H1 (cell line): ENCODE data around the gene RAP1A. TPM values are rescaled to one million over a fixed set of nuclear protein-coding genes. Genes with fewer than 3 reads are reported as not detected.

Source experiments
- CTCF ChIA-PET: fragments of 300-600 bp; sonication (Branson Sonifier 250); formaldehyde crosslinking; loops from one replicate; lab custom pipeline; 2021; ENCODE audit not compliant: partially characterized antibody; lab: Charles Lee
- POLR2A ChIA-PET: fragments of 300-600 bp; sonication (Branson Sonifier 250); formaldehyde crosslinking; loops from one replicate; lab custom pipeline; 2021; ENCODE audit warnings: inconsistent platforms; ENCODE audit not compliant: partially characterized antibody; lab: Charles Lee
- DNase-seq, 2 experiments: peaks; one replicate each; pipeline versions ENCODE4 v3.0.0 to v3.0.0-alpha.2; 2010 to 2022; ENCODE audit warnings: low spot score in 2 of 2, low read depth in 1 of 2, mixed read lengths in 1 of 2
- FAIRE-seq: peaks from 2 replicates; lab custom pipeline; 2011; peaks lifted over from hg19 to GRCh38; lab: Jason Lieb, UNC
- H2AFZ ChIP-seq: 2 replicates; pipeline ENCODE4 v1.8.1; 2012; ENCODE audit warnings: low read length, inconsistent platforms
- H2AK5ac ChIP-seq: 2 replicates; pipeline ENCODE4 v1.6.1; 2013; ENCODE audit warnings: low read depth, low read length
- H2BK120ac ChIP-seq: replicated peaks from 2 replicates; pipeline ENCODE3; 2013; ENCODE audit warnings: low read depth, low read length, inconsistent platforms
- H2BK12ac ChIP-seq: 2 replicates; pipeline ENCODE4 v1.6.1; 2013; ENCODE audit warnings: low read depth, low read length
- H2BK15ac ChIP-seq: 2 replicates; pipeline ENCODE4 v1.6.1; 2013; ENCODE audit warnings: low read length
- H2BK20ac ChIP-seq: 2 replicates; pipeline ENCODE4 v1.6.1; 2013; ENCODE audit warnings: low read length
- H2BK5ac ChIP-seq: 2 replicates; pipeline ENCODE4 v1.6.1; 2013; ENCODE audit warnings: low read depth, low read length
- H3K14ac ChIP-seq: 2 replicates; pipeline ENCODE4 v1.6.1; 2013; ENCODE audit warnings: inconsistent platforms; ENCODE audit not compliant: insufficient read length
- H3K18ac ChIP-seq: 2 replicates; pipeline ENCODE4 v1.6.1; 2013; ENCODE audit warnings: low read length; ENCODE audit errors: extremely low read depth
- H3K23ac ChIP-seq: 2 replicates; pipeline ENCODE4 v1.6.1; 2013; ENCODE audit warnings: inconsistent platforms; ENCODE audit not compliant: insufficient read length
- H3K23me2 ChIP-seq: 2 replicates; pipeline ENCODE4 v1.6.1; 2013; ENCODE audit warnings: low read depth, low read length
- H3K27ac ChIP-seq: 2 replicates; pipeline ENCODE4 v1.6.1; 2011; ENCODE audit warnings: low read depth, low read length, inconsistent platforms
- H3K27me3 ChIP-seq, 4 experiments: replicated peaks in 1 of 4; 1 replicate in 1 of 4; 2 replicates in 3 of 4; pipeline versions ENCODE4 v1.6.1 to v1.8.1; 2011 to 2013; ENCODE audit warnings: low read length in 3 of 4, mild to moderate bottlenecking in 3 of 4, inconsistent platforms in 2 of 4, mixed read lengths in 2 of 4, moderate library complexity in 1 of 4; ENCODE audit not compliant: control insufficient read depth in 3 of 4, insufficient read depth in 3 of 4; ENCODE audit errors: extremely low read depth in 1 of 4
- H3K36me3 ChIP-seq, 4 experiments: 2 replicates each; pipeline versions ENCODE4 v1.6.1 to v1.8.1; 2011 to 2013; ENCODE audit warnings: mild to moderate bottlenecking in 4 of 4, low read length in 3 of 4, moderate library complexity in 2 of 4, control low read depth in 1 of 4, inconsistent platforms in 1 of 4; ENCODE audit not compliant: insufficient read depth in 4 of 4, control insufficient read depth in 2 of 4
- H3K4ac ChIP-seq: replicated peaks from 2 replicates; pipeline ENCODE3; 2013; ENCODE audit warnings: low read length, low read depth, mixed read lengths, inconsistent platforms; ENCODE audit not compliant: insufficient read length
- H3K4me1 ChIP-seq, 4 experiments: replicated peaks in 1 of 4; 1 replicate in 1 of 4; 2 replicates in 3 of 4; pipeline versions ENCODE4 v1.6.1 to v1.8.1; 2011 to 2013; ENCODE audit warnings: low read length in 3 of 4, inconsistent platforms in 2 of 4, mixed read lengths in 1 of 4; ENCODE audit not compliant: insufficient read depth in 4 of 4, control insufficient read depth in 3 of 4
- H3K4me2 ChIP-seq, 2 experiments: 2 replicates each; pipeline versions ENCODE4 v1.6.1 to v1.8.1; 2011 to 2013; ENCODE audit warnings: low read depth in 2 of 2, low read length in 2 of 2, control low read depth in 1 of 2, inconsistent platforms in 1 of 2, mild to moderate bottlenecking in 1 of 2; ENCODE audit not compliant: insufficient read depth in 1 of 2
- H3K4me3 ChIP-seq, 4 experiments: fragments of 200-600, 300-600 bp in 1 of 4; sonication (generic), shearing (Covaris generic), sonication (Bioruptor Twin) in 1 of 4; 2 replicates each; pipeline versions ENCODE4 v1.5.1 to v1.8.1; 2011 to 2016; ENCODE audit warnings: low read length in 4 of 4, low read depth in 3 of 4, control low read depth in 2 of 4, inconsistent platforms in 2 of 4, mild to moderate bottlenecking in 2 of 4, mixed read lengths in 1 of 4, moderate library complexity in 1 of 4; ENCODE audit not compliant: insufficient read depth in 2 of 4; ENCODE audit errors: extremely low read depth in 1 of 4
- H3K56ac ChIP-seq: replicated peaks from 2 replicates; pipeline ENCODE3; 2013; ENCODE audit warnings: low read depth, mild to moderate bottlenecking, mixed read lengths, low read length, inconsistent platforms; ENCODE audit not compliant: insufficient read length
- H3K79me1 ChIP-seq: 2 replicates; pipeline ENCODE4 v1.6.1; 2013; ENCODE audit warnings: low read depth, low read length, control low read depth
- H3K79me2 ChIP-seq, 2 experiments: 2 replicates each; pipeline versions ENCODE4 v1.6.1 to v1.8.1; 2012 to 2013; ENCODE audit warnings: low read length in 2 of 2, mild to moderate bottlenecking in 2 of 2, inconsistent platforms in 1 of 2; ENCODE audit not compliant: insufficient read depth in 2 of 2, control insufficient read depth in 1 of 2
- H3K9ac ChIP-seq, 4 experiments: replicated peaks in 1 of 4; 1 replicate in 1 of 4; 2 replicates in 3 of 4; pipeline versions ENCODE4 v1.6.1 to v1.8.1; 2011 to 2013; ENCODE audit warnings: low read depth in 3 of 4, low read length in 3 of 4, control low read depth in 2 of 4, mild to moderate bottlenecking in 2 of 4, moderate library complexity in 2 of 4, inconsistent platforms in 1 of 4; ENCODE audit errors: extremely low read depth in 1 of 4
- H3K9me3 ChIP-seq, 2 experiments: 2 replicates each; pipeline versions ENCODE4 v1.6.1 to v1.8.1; 2012 to 2013; ENCODE audit warnings: mild to moderate bottlenecking in 2 of 2, moderate library complexity in 2 of 2, control low read depth in 1 of 2, inconsistent platforms in 1 of 2, low read depth in 1 of 2, low read length in 1 of 2, mixed read lengths in 1 of 2; ENCODE audit not compliant: insufficient read depth in 2 of 2
- H4K20me1 ChIP-seq, 2 experiments: replicated peaks in 1 of 2; 2 replicates each; pipeline versions ENCODE3 to v1.8.1; 2011 to 2013; ENCODE audit warnings: inconsistent platforms in 2 of 2, low read length in 2 of 2, mild to moderate bottlenecking in 1 of 2; ENCODE audit not compliant: insufficient read depth in 2 of 2, control insufficient read depth in 1 of 2
- H4K5ac ChIP-seq: 2 replicates; pipeline ENCODE4 v1.6.1; 2013; ENCODE audit warnings: low read length, low read depth, mixed read lengths, inconsistent platforms; ENCODE audit not compliant: insufficient read length
- H4K8ac ChIP-seq: 2 replicates; pipeline ENCODE4 v1.8.0; 2013; ENCODE audit warnings: mild to moderate bottlenecking, moderate library complexity, low read length, inconsistent platforms; ENCODE audit not compliant: insufficient read depth; ENCODE audit errors: extremely low read depth
- H4K91ac ChIP-seq: replicated peaks from 2 replicates; pipeline ENCODE3; 2013; ENCODE audit warnings: low read length, mixed read lengths, inconsistent platforms; ENCODE audit not compliant: insufficient read length
- ATF3 ChIP-seq: IDR thresholded peaks from 2 replicates; pipeline ENCODE4 v1.6.1; 2011; ENCODE audit warnings: low read depth, mild to moderate bottlenecking, low read length; ENCODE audit not compliant: insufficient read depth
- CTCF ChIP-seq, 3 experiments: IDR thresholded peaks; 1 replicate in 2 of 3; 2 replicates in 1 of 3; pipeline versions ENCODE4 v1.5.1 to v1.6.1; 2011; ENCODE audit warnings: low read length in 3 of 3, mild to moderate bottlenecking in 3 of 3, inconsistent platforms in 2 of 3, low read depth in 1 of 3, moderate library complexity in 1 of 3; ENCODE audit not compliant: insufficient read depth in 1 of 3; ENCODE audit errors: control extremely low read depth in 1 of 3
- EGR1 ChIP-seq: IDR thresholded peaks from 2 replicates; pipeline ENCODE4 v1.6.1; 2011; ENCODE audit warnings: low read depth, low read length, borderline replicate concordance
- EP300 ChIP-seq, 2 experiments: IDR thresholded peaks; 1 replicate in 1 of 2; 2 replicates in 1 of 2; pipeline ENCODE4 v1.6.1; 2011 to 2012; ENCODE audit warnings: low read depth in 2 of 2, low read length in 2 of 2, mild to moderate bottlenecking in 2 of 2, borderline replicate concordance in 1 of 2, inconsistent platforms in 1 of 2, moderate library complexity in 1 of 2
- KDM1A ChIP-seq: fragments of 200-600, 300-600 bp; sonication (generic); IDR thresholded peaks from 2 replicates; pipeline ENCODE4 v1.7.1; 2016; ENCODE audit warnings: mild to moderate bottlenecking, low read length, borderline replicate concordance
- KDM4A ChIP-seq: IDR thresholded peaks from one replicate; pipeline ENCODE4 v1.7.1; 2012; ENCODE audit warnings: low read depth, mild to moderate bottlenecking, moderate library complexity, low read length, inconsistent platforms; ENCODE audit not compliant: severe bottlenecking
- WGBS, 2 experiments: shearing (Covaris generic) in 1 of 2; methylation state at CpG; one replicate each; pipeline versions ENCODE4 v1.1.6 to v1.1.7; 2013 to 2015; ENCODE audit warnings: low lambda C conversion rate in 2 of 2, mixed read lengths in 2 of 2, inconsistent platforms in 1 of 2, low coverage in 1 of 2, missing lambda C conversion rate in 1 of 2; ENCODE audit not compliant: insufficient replicate concordance in 2 of 2, insufficient coverage in 1 of 2, insufficient read length in 1 of 2; ENCODE audit errors: extremely low coverage in 1 of 2, missing lambda C conversion rate in 1 of 2; 5-methylcytosine and 5-hydroxymethylcytosine counted together
- polyA plus RNA-seq, 7 experiments: library from polyadenylated mRNA; depleted of rRNA in 3 of 7; stranded (reverse) in 5 of 7; unstranded in 2 of 7; fragments of >200 nt in 5 of 7; fragments of 200-250 nt in 2 of 7; gene quantifications; 1 replicate in 5 of 7; 2 replicates in 1 of 7; 4 replicates in 1 of 7; pipeline versions ENCODE4 v1.2.1 to v1.2.3, GENCODE V29; 2011 to 2013; ENCODE audit warnings: missing spikeins in 2 of 7, mixed read lengths in 2 of 7
- total RNA-seq: library from RNA; stranded (reverse); fragmentation: NEBNext Ultra II Directional; extraction: Animal tissue kit (Norgen Biotek cat#: 25700); gene quantifications from 2 replicates; pipeline ENCODE4 v1.2.1, GENCODE V29; 2021

Gene RAP1A
- total and polyA plus RNA-seq, 2 of the 8 experiments (the other 6 are each of a cell fraction or from before 2014, with no cell fraction given) = 10.9 to 35.8 TPM

- H4K20me1 ChIP-seq = peaks cover 0 to 10% of the 10 kb centered on the region in 2 experiments
- H3K27me3 ChIP-seq = peaks cover 0 to 6% (median 4%) of the 10 kb centered on the region in 4 experiments; a peak in 3 of 7 replicates
- H3K4me2 ChIP-seq = peak overlapping the region; percentile 89 to 97
- WGBS, 2 experiments = 1% methylated on average over 32 of the region's 61 CpGs; no CpG with 5 or more reads in 1 of the 2 experiments
- 0 out of 2 replicates have a peak overlapping the region, but pooled peaks have one; percentile 72 for H2BK12ac ChIP-seq
- H3K79me1 ChIP-seq = peaks cover 4% of the 10 kb centered on the region; the same call in 1 of the 2 replicates
- H2BK15ac ChIP-seq = 0 out of 2 replicates have a peak overlapping the region, but pooled peaks have one; percentile 49
- H3K4me1 ChIP-seq = peaks cover 19 to 27% (median 23%) of the 10 kb centered on the region in 4 experiments
- H3K79me2 ChIP-seq = peaks cover 0 to 36% of the 10 kb centered on the region in 2 experiments; a peak in 3 of 4 replicates
- FAIRE-seq = no peak
- peak overlapping the region; percentile 68 for H3K18ac ChIP-seq
- H3K23ac ChIP-seq = no peak overlapping the region
- H2BK20ac ChIP-seq = no peak overlapping the region
- no peak overlapping the region for H3K4ac ChIP-seq
- peak overlapping the region; percentile 93 for H2BK5ac ChIP-seq
- peaks cover 16% of the 10 kb centered on the region; the same call in 1 of the 2 replicates for H3K23me2 ChIP-seq
- ChIA-PET CTCF (interaction anchor here (0.7 to 42.0 kb wide), 5 partner anchors 6 to 126 kb away, joined by 3 to 1070 read pairs (median 11); partner anchors contain the start of genes DDX20 and INKA2), POLR2A (interaction anchor here (1.2 to 19.0 kb wide), 6 partner anchors 12 to 222 kb away, joined by 3 to 343 read pairs (median 21); partner anchors contain the start of genes DDX20 and RAP1A)
- H3K9ac ChIP-seq = peak overlapping the region; percentile 26 to 68 (median 50); a peak in 6 of 7 replicates
- H4K5ac ChIP-seq = peak overlapping the region; percentile 46
- no peak overlapping the region for H2AFZ ChIP-seq
- H2AK5ac ChIP-seq = no peak overlapping the region
- H2BK120ac ChIP-seq = no peak overlapping the region
- no peaks in the 10 kb centered on the region for H3K9me3 ChIP-seq
- H3K36me3 ChIP-seq = no peaks in the 10 kb centered on the region; a peak in 2 of 8 replicates
- H3K4me3 ChIP-seq = peak overlapping the region; percentile 62 to 74 (median 71)
- H3K14ac ChIP-seq = no peak overlapping the region
- H4K91ac ChIP-seq = no peak overlapping the region
- H3K56ac ChIP-seq = peak overlapping the region; percentile 13
- H3K27ac ChIP-seq = 0 out of 2 replicates have a peak overlapping the region, but pooled peaks have one; percentile 38
- H4K8ac ChIP-seq = peak overlapping the region; percentile 26
- peak in 1 of 2 experiments; percentile 84 for DNase-seq
- TF ChIP-seq KDM4A = peak; percentile 64
- no peak for TF ChIP-seq EP300 (IDR thresholded peaks at IDR 0.05; ENCODE audit: borderline replicate concordance in 1 of 2, low read depth in 2 of 2, low read length in 2 of 2)
- no peak for TF ChIP-seq CTCF (IDR thresholded peaks at IDR 0.05; ENCODE audit: control extremely low read depth in 1 of 3, insufficient read depth in 1 of 3, low read depth in 1 of 3, low read length in 3 of 3)
- peak; percentile 15; the same call in 1 of the 2 replicates for TF ChIP-seq EGR1
- no peak for TF ChIP-seq ATF3
- TF ChIP-seq KDM1A = no peak
These were observed 119.0 kb downstream of the RAP1A start for GRCh38 chr1:111738436-111739193.
